Fibroblast of skin of back (primary cell): Measurements from ENCODE around the gene GRK6.
"Not testable (repeated sequence)": the region's sequence is repeated elsewhere in the genome, so short reads cannot be mapped to it uniquely, and the experiment has no call there.

Experiments used
- DNase-seq: peaks from one replicate; pipeline ENCODE4 v3.0.0-alpha.2; 2013

Gene GRK6

DNA sequence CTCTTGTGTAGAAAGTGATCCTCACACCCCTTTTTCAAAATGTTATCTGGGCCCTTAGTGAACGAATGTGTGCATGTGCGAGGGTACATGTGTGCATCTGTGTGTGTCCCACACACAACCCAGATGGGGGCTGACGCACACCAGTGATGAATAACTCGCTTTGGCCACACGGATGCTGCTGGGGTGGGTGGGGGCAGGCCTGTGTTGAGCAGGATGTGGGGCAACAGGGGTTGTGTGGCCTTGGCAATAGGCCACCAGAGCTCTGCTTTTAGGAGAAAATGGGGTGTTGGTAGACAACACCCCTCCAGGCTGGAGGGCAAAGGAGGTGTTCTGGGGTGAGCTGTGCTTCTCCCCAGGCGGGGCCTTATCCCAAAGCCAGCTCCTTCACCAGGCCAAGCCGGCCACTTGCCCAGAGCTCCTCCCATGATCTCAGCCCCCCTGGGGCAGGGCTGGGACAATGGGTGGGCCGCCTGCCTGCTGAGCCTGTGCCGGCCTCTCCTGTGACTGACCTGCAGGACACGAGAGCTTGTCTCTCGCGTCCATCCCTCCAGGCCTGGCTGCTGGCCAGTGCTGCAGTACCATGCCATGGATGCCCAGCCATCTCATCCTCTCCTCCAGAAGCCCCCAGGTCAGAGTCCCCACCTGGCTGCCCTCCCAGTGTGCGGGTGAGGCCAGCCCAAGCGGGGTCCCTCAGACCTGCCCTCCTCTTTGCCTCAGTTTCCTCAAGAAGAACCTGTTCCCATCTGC, 45.3 kb downstream of the GRK6 start:
- peak; percentile 58 for DNase-seq

DNA sequence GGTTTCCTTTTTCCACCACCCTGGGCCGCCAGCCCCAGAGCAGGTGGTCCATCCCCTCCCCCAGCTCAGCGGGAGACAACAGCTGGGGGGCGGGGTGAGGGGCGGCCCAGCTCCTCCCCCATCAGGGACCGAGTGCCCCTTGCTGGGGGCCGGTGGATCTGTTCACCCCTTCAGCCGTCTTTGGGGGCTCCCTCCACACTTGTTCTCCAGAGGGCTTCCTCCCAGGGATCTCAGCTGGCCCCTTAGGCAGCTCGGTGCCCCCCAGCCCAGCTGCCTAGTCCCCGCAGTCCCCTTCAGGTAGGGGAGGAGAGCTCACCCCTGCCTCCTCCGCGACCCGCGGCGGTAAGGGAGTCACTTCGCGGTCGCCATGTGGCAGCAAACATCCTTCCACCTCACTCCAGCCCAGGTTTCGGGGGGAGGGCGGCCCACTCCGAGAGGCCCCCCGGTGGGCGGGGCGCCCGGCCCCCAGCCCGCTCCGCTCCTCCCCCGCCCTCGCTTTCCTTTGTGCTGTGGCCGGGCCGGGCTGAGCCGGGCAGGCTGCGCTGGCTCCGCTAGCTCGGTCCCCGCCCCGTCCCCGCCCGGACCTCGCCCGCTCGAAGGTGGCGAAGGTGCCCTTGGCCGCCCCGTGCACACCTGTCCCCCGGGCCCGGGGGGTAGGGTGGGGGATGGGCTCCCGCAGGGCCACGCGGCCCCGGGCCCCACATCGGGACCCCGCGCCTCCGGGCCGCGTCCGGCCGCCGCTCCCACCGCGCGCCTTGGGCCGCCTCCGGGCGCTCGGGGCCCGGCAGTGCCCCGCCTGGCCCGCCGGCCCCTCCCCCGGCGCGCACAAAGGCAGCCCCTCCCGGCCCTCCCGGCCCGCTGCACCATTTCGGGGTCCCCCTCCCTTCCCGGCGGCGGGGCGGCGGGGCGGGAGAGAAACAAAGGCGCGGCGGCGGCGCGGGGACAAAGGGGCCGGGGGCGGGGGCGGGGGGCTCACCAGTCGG, 46.3 kb downstream of the GRK6 start:
- peak; percentile 56 for DNase-seq

DNA sequence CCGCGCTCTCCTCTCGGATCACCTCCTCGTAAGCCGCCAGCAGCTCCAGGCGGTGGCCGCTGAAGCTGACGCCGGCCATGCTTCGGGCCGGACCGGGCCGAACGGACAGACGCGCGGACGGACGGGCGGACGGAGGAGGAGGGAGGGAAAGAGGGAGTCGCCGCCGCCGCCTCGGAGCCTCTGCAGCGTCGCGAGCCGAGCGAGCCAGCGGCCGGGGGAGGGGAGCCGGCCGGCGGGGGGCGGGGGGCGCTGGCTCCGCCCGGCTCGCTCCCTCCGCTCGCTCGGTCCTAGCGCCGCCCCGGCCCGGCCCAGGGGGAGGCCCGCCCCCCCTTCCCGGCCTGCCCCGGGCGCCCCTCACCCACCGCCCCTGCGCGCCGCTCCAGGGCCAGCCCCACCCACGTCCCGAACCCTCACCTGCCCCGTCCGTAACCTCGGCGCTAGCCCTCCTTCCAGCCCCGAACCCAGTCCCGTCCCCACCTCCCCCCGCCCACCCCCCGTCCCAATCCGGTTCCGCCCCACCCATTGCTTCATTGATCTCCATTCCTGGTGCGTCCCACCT, 47.0 kb downstream of the GRK6 start, which contains the start of gene DBN1:
TSS of gene DBN1 (minus strand) at position 192 of the 559 bp plus-strand sequence. CDS start at position 79, 113 bp downstream.
- DNase-seq: peak; percentile 74

DNA sequence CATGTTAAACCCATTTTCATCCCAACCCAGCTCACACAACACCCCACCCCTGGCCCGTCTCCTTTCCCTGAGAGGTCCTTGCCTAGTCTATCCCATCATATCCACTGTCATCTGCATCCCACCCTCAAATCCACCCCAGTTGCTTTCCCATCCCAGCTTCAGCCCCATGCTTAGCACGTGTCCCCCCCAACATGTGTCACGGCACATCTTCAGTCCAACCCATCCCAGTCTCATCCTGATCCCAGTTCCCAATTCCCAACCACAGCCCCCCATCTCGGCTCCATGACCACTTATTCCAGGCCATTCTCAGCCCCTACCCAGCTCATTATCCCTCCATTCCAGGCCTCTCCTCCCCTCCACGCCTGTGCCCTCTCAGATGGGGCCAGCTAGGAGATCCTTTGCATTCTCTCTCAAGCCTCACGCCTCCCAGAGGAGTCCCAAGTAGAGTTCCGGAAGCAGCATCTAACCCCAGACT, 47.6 kb downstream of the GRK6 start:
- DNase-seq: no peak

DNA sequence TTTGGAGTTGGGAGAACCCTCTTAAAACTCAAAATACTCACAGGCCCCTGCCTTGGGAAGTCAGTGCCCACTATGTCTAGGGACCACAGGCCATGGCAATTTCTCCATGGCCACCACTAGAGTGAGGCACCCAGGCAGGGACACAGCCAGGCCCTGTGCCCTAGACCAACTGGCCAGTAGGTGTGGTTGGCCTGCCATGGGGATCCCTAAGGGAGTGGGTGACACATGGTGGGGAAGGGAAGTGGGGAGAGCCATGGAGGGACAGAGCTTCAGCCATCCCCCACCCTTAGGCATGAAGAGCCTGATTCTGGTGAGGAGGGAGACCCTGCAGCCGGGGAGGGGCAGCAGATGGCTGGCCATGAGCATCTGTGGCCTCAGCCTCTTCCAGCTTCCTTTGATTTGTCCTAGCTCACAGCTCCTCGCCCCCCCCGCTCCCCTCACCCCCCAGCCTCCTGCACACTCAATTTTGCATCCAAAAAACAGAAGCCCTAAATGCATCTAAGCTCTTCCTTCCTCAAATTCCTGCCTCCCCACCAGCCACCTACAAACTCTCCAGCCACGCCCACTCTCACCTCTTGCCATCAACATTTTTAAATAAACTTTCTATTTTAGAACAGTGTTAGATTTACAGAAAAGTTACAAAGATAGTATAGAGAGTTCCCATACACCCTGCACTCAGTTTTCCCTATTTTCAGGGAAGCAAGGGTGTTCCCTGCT, 48.5 kb downstream of the GRK6 start:
- no peak for DNase-seq

DNA sequence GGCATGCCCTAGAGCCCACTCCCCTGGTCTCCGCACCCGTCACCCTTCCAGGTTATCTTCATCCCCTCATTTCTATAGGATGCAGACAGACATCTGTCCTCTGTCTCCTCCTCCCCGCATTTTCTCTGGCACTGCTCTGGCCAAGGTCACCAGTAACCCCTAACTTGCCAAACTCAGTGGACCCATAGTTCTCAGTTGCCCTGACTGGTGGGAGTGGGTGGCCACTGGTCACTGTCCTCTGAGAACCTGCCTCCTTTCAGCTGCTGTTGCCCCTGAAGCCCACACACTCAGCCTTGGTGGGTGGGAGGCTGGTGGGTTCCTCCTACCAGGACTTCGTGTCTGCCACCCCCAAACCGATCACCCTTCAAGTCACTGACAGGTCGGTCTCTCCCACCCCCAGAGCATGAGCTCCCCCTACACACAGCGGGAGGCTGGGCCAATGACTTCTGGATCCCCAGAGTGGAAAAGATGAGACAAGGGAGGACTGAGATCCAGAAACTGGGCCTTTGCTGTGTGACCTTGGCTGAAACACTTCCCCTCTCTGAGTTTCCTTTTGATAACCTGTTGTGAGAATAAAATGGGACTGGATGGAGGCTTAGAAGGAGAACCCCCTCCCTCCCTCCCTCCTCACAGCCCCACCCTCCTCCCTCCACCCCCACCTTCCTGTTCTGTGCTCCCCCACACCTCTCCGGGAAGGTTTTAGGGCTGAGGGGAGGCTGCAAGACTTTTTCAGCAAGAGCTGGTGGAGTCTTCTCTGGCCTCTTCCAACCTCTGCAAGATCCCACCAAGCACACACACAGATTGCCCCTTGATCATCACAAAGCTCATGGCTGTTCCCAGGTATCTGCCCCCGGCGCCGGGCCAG, 49.3 kb downstream of the GRK6 start:
- no peak for DNase-seq

DNA sequence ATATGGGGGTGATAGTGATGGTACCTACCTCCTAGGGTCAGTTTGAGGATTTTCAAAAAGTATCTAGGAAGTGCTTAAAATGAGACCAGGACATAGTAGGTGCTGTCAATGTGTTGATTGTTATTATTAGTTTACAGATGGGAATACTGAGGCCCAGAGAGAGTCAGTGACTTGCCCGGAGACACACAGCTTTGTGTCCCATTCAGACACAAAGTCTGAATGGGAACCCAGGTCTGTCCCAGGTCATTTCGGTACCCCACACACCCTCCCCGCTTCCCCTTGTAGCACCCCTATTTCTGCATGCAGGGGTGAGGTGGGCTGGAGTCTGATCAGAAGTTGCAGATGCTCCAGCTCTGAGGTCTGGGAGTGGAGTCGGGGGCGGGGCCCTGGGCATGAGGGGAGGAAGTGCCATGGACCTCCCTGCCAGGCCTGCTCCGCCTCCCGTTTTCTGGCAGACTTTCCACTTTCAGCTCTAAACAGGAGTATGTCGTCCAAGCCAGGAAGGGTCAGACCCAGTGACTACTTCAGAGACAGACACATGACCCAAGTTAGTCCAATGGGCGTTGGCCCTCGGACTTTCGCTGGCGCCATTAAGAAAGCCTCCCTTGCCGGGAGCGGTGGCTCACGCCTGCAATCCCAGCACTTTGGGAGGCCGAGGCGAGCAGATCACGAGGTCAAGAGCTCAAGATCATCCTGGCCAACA, 50.2 kb downstream of the GRK6 start:
- peak; percentile 76 for DNase-seq

DNA sequence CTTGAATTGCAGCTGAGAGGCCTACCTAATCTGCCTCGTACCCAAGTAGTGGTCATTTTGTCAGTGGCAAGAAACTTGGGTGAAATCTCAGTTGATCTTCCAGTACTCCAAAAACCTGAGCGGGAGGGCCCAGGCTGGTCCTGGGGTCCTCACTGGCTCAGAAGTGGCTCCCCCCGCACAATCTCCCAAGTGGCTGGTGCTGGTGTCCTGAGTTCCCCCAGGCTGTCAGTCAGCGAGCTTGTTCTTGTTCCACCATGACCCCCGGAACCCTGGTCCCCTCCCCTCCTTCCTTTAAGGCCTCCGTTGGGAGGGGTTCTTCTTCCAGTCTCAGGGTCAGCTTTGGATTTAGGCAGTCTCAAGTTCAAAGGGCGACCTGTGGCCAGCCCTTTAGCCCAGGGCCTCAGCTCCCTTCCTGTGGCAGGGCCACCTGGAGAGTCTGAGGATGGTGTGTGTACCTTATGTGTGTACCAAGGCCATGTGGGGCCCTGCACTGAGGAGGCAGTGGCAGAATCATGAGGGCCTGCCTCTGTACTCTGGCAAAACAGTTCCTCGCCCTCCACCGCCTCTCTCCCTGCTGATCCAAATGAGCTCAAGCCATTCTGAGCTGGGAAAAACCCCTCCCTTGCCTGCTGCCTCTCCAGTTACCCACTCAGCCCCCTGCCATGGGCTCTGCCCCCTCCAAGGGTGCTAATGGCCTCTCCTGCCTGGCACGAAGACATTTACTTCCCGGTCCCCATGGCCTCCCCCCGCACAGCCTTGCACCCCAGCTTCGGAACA, 51.4 kb downstream of the GRK6 start:
- DNase-seq: no peak

DNA sequence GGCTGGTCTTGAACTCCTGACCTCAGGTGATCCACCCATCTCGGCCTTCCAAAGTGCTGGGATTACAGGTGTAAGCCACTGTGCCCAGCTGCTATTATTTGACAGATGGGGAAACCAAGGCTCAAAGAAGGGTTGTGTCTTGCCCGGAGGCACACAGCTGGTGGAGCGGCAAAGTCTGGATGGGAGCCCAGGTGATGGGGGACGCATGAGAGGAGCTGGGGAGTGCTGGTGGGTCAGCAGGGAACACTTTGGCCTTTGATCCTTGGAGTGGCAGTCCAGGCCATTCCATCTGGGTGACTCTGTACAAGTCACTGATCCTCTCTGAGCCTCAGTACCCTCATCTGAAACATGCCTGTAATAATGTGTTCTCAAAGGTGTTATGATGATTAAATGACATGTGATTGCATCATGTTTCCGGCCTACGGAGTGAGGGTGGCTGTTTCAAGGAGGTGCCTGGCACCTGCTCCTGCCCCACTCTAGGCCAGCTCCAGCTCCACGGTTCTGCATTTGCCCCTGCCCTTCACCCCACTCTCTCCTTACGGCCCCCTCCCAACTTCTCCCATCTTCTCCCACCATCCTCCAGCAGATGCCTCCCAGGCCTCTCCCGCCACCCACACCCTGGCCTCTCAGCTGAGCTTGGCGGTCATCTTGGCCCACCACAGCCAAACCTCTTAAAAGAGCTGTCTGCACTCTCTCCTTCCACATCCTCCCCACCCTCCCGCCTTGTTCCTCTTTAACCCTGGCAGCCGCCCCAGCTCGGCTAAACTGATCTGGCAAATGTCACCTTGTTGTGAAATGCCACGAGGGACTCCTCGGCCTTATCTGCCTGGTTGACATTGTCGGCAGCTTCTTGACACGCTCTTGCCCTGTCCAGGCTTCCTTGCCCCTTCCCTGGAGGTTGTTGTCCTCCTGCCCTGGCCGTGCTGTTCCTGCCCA, 52.5 kb downstream of the GRK6 start:
- no peak for DNase-seq

DNA sequence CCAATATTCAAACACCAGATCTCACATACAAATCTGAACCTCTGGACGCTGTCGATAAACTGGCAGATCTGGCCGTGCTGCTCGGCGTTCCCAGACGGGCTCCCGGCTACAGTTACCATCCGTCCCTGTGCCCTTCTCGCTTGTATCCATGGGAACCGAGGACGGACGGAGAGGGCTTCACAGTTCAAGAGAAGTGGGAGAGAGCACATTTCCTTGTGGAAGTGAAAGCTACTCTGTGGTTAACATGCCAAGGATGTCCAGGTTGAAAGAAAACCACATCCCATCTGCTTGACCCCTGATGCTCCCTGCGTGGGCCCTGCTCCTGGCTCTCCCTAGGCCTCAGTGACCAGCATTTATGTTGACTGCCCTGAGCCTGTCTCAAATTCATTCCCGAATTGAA, 53.3 kb downstream of the GRK6 start:
- no peak for DNase-seq

DNA sequence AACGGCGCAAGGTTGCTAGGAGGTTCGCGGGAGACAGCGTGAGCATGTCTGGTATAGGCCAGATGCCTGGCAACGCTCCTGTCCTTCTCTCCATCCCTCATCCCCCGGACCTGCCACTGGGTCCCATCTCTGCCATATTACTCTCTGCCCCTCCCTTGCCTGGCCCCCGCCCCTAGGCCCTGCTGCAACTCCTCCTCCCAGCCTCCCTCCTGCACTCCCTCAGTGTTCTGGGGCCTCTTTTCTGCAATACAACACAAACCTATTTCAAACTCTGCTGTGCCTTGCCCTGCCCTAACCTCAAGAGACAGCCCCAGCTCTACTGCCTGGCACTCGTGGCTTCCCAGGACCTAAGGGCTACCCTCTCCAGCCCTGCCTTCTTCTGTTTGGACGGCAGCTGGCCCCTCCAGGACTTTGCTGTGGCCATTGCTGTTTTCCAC, 55.9 kb downstream of the GRK6 start:
- DNase-seq: peak; percentile 27

DNA sequence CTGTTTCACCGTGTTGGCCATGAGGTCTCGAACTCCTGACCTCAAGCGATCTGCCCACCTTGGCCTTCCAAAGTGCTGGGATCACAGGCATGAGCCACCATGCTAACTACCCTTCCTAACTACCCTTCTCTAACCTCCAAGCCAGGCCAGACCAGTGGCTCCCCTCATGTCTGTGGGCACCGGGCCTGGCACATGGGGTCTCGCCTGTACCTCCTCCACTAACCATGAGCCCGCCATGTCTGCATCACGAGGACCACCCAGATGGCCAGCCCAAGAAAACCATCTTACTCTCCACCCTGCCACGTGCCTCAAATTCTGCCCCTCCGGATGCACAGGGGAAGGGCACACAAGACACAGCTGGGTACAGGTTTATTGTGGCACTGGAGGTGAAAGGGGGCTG, 56.6 kb downstream of the GRK6 start:
- no peak for DNase-seq

DNA sequence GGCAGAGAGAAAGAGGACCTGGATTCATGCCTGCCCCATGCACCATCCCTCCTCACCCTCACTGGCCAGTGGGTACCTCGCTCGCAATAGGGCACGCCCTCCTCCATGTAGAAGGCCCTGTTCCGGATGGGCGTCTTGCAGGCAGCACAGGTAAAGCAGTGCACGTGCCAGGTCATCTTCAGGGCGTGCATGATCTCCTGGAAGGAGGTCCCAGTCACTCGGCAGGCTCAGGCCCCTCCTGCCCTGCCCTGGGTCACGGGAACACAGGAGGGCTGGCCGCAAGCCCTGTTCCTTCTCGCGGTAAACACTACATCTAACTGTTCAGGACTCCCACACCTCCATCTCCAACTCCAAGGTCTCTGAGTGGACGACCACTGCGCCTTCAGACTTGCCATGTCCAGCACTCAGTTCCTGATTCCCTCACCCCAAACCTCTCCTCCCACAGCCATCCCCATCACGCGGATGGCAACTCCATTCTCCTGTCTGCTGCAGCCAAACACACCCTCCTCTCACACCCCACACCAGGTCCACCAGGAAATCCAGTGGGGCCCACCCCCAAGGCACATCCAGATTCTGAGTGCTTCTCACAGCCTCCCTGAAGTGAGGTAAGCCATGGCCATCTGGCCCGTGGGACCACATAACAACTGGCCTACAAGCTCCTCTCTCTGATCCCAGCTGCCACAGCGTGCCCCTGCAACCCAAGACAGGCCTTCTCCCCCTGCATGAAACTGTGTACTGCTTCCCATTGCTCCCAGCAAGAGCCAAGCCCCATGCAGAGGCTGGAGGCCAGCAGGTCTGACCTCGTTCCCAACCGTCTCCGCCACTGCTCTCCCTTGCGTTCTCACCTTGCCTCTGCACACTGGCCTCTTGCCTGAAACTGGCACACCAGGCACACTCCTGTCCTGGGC, 57.8 kb downstream of the GRK6 start:
- no peak for DNase-seq

DNA sequence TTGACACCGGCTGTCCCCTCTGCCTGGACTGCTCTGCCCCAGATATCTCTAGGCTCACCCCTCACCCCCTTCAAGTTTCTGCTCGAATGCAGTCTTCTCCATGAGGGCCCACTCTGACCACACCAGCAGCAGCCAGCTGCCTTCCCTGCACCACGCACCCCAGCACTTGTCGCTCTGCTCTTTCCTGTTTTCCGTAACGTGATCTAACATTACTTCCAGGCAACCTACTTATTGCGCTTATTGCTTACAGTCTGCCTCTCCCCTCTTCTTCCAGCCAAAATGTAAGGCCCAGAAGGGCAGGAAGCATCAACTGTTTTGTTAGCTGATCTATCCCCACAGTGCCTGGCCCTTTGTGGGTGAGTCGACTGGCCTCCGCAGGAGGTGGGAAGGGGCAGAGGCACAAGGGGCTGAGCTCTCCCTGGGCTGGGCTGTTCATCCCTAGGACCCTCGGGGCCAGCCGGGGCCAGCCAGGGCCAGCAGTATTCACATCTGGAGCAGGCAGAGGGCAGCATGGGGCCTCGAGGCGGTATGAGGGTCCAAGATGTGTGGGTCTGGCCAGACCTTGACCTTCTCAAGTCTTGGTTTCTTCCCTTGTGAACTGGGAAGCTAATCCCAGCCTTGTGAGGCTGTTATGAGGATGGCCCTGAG, 58.5 kb downstream of the GRK6 start:
- DNase-seq: no peak

DNA sequence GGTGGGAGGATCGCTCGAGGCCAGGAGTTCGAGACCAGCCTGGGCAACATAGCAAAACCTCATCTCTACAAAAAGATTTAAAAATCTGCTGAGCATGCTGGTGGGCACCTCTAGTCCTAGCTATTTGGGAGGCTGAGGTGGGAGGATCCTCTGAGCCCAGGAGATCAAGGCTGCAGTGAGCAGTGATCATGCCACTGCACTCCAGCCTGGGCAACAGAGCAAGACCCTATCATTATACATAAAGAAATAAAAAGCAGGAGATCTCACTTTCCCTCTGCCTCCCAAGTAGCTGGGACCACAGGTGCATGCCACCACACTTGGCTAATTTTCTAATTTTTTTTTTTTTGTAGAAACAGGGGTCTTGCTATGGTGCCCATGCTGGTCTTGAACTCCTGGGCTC, 59.3 kb downstream of the GRK6 start:
- not testable (repeated sequence) for DNase-seq

DNA sequence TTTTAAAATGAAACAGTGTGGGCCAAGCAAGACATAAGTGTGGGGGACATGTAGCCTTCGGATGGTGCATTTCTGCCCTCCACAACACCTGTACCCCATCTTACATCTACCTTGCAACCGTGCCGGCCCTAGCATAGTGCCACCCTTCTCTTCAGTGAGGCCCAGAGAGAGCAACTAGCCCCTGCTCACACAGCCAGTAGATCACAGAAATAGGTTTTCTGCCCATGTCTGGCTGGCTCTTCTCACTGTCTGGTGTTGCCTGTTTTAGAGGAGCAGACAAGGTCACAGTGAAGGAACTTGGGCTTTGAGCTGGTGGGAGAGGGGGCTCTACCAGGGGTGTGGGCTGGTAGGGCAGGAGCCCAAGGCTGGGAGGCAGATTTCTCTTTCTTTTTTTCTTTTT, 59.8 kb downstream of the GRK6 start:
- no peak for DNase-seq

DNA sequence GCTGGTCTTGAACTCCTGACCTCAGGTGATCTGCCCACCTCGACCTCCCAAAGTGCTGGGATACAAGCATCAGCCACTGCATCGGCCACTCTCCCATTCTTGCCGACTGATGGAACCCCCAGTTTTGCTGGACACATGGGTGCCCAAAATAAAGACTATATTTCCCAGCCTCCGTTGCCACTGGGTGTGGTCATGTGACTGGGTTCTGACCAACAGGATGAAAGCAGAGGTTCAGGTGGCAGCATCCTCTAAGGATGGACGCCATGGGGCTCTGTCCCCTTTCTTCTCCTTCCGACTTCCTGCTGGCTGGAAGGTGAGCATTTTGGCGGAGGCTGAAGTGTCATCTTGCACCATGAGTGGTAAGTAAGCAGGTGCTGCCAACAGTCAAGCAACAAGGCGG, 60.7 kb downstream of the GRK6 start:
- DNase-seq: no peak
